ENCODE data around the gene B3GNT7. TPM values are rescaled to one million over a fixed set of nuclear protein-coding genes. Genes with fewer than 3 reads are reported as not detected.
A peak's percentile ranks its signal among the peaks of the same experiment; 100 is the strongest.
"Not testable (repeated sequence)": the region's sequence is repeated elsewhere in the genome, so short reads cannot be mapped to it uniquely, and the experiment has no call there.

B3GNT7 gene
- total and polyA plus RNA-seq, 7 donors = 2.9 to 40.9 (median 5.0) TPM

GRCh38 chr2:231348704-231349373 lies 46.7 kb upstream of the B3GNT7 start:
- Histone ChIP-seq H3K27ac (peak overlapping the region in 3 of 4 donors; percentile 1 to 71 (median 61)), H3K4me1 (peaks cover 0 to 20% (median 12%) of the 10 kb centered on the region in 4 donors), H3K4me3 (no peak overlapping the region), H3K27me3 (no peaks in the 10 kb centered on the region), H3K36me3 (peaks cover 0 to 28% (median 0%) of the 10 kb centered on the region in 4 donors), H3K9me3 (no peaks in the 10 kb centered on the region)
- WGBS, 2 donors = 73 to 83% methylated on average over 5 of the region's 5 CpGs
- TF ChIP-seq EP300 (IDR thresholded peaks at IDR 0.05) (peak in 1 of 4 donors; percentile 29), POLR2AphosphoS5 (IDR thresholded peaks at IDR 0.05) (peak; percentile 20 to 68 (median 38)), CTCF (IDR thresholded peaks at IDR 0.05) (no peak), POLR2A (IDR thresholded peaks at IDR 0.05) (no peak)
- intact Hi-C loops (cut with DNase I) = no loop called here
- DNase-seq = no peak

- Histone ChIP-seq H3K36me3 (peaks cover 0 to 28% (median 0%) of the 10 kb centered on the region in 4 donors), H3K27ac (peak overlapping the region in 3 of 4 donors; percentile 1 to 71 (median 61)), H3K4me1 (peaks cover 0 to 20% (median 12%) of the 10 kb centered on the region in 4 donors)
- WGBS, 2 donors = 91 to 94% methylated on average over 10 of the region's 10 CpGs
- H3K27me3 ChIP-seq; H3K9me3 ChIP-seq; intact Hi-C loops (cut with DNase I); DNase-seq; H3K4me3 ChIP-seq: not testable (repeated sequence)
These were observed 46.2 kb upstream of the B3GNT7 start for GRCh38 chr2:231349374-231349735.

GRCh38 chr2:231351648-231352047 lies 43.9 kb upstream of the B3GNT7 start:
- no peak for DNase-seq

GRCh38 chr2:231353469-231353868 lies 42.0 kb upstream of the B3GNT7 start:
- DNase-seq = no peak
- no peak overlapping the region for H3K4me3 ChIP-seq
- H3K27ac ChIP-seq = no peak overlapping the region
- TF ChIP-seq CTCF (IDR thresholded peaks at IDR 0.05) (no peak), POLR2A (IDR thresholded peaks at IDR 0.05) (no peak), POLR2AphosphoS5 (IDR thresholded peaks at IDR 0.05) (no peak), EP300 (IDR thresholded peaks at IDR 0.05) (no peak)
- no peaks in the 10 kb centered on the region for H3K27me3 ChIP-seq
- no peaks in the 10 kb centered on the region for H3K9me3 ChIP-seq
- intact Hi-C loops (cut with DNase I) = no loop called here
- H3K36me3 ChIP-seq = peaks cover 0 to 15% (median 0%) of the 10 kb centered on the region in 4 donors
- 94 to 95% methylated on average over 5 of the region's 6 CpGs for WGBS, 2 donors
- peaks cover 0 to 28% (median 18%) of the 10 kb centered on the region in 4 donors for H3K4me1 ChIP-seq

More at GRCh38 chr2:231351648-231352047, 43.9 kb upstream of the B3GNT7 start:
- Histone ChIP-seq H3K9me3 (no peaks in the 10 kb centered on the region), H3K4me1 (peaks cover 0 to 34% (median 22%) of the 10 kb centered on the region in 4 donors), H3K27ac (no peak overlapping the region), H3K27me3 (no peaks in the 10 kb centered on the region), H3K4me3 (no peak overlapping the region), H3K36me3 (peaks cover 0 to 12% (median 0%) of the 10 kb centered on the region in 4 donors)
- TF ChIP-seq POLR2A (IDR thresholded peaks at IDR 0.05) (no peak), EP300 (IDR thresholded peaks at IDR 0.05) (no peak), CTCF (IDR thresholded peaks at IDR 0.05) (no peak), POLR2AphosphoS5 (IDR thresholded peaks at IDR 0.05) (no peak)
- intact Hi-C loops (cut with DNase I) = no loop called here
- WGBS, 2 donors = 65 to 80% methylated on average over 5 of the region's 5 CpGs

- H3K36me3 ChIP-seq = peaks cover 0 to 23% (median 5%) of the 10 kb centered on the region in 4 donors
- TF ChIP-seq POLR2AphosphoS5 (IDR thresholded peaks at IDR 0.05) (peak in 1 of 4 donors; percentile 39), POLR2A (IDR thresholded peaks at IDR 0.05) (no peak), CTCF (IDR thresholded peaks at IDR 0.05) (no peak), EP300 (IDR thresholded peaks at IDR 0.05) (peak in 1 of 4 donors; percentile 52)
- H3K4me1 ChIP-seq = peaks cover 0 to 17% (median 8%) of the 10 kb centered on the region in 4 donors
- no peaks in the 10 kb centered on the region for H3K9me3 ChIP-seq
- H3K27ac ChIP-seq = peak overlapping the region in 3 of 4 donors; percentile 59 to 74 (median 62)
- H3K27me3 ChIP-seq = no peaks in the 10 kb centered on the region
- no peak overlapping the region for H3K4me3 ChIP-seq
- intact Hi-C loops (cut with DNase I) = no loop called here
- peak; percentile 72 for DNase-seq
- 86 to 94% methylated on average over 28 of the region's 28 CpGs for WGBS, 2 donors
These were observed 39.7 kb upstream of the B3GNT7 start for GRCh38 chr2:231355508-231356465.
